Vagina (tissue), 2 donors: ENCODE results near the gene ENGASE. TPM values are rescaled to one million over a fixed set of nuclear protein-coding genes. Genes with fewer than 3 reads are reported as not detected.

ENCODE experiments used
- DNase-seq, 2 donors: peaks; one replicate each; pipeline ENCODE4 v3.0.0-alpha.2; 2017; ENCODE audit errors: extremely low spot score in 2 of 2
- H3K27ac ChIP-seq: fragments of 200-600 bp; sonication (generic); one replicate; pipeline ENCODE4 v1.5.1; 2019
- H3K27me3 ChIP-seq: fragments of 200-600 bp; sonication (generic); one replicate; pipeline ENCODE4 v1.5.1; 2019
- H3K36me3 ChIP-seq, 2 donors: fragments of 200-600 bp; sonication (generic); one replicate each; pipeline ENCODE4 v1.5.1; 2017 to 2019
- H3K4me1 ChIP-seq: fragments of 200-600 bp; sonication (generic); one replicate; pipeline ENCODE4 v1.5.1; 2019
- H3K4me3 ChIP-seq, 2 donors: fragments of 200-600 bp; sonication (generic); 1 replicate in 1 of 2; 2 replicates in 1 of 2; pipeline ENCODE4 v1.5.1; 2016 to 2019
- H3K9me3 ChIP-seq: fragments of 200-600 bp; sonication (generic); one replicate; pipeline ENCODE4 v1.5.1; 2019
- POLR2A ChIP-seq, 2 donors: fragments of 450-650 bp; IDR thresholded peaks; one replicate each; pipeline ENCODE4 v1.6.1; 2017; ENCODE audit warnings: antibody characterized with exemption in 2 of 2, mild to moderate bottlenecking in 2 of 2, moderate library complexity in 2 of 2
- POLR2AphosphoS5 ChIP-seq, 2 donors: sonication (generic); formaldehyde crosslinking; IDR thresholded peaks; one replicate each; pipeline ENCODE4 v1.9.0; 2017; ENCODE audit warnings: antibody characterized with exemption in 2 of 2, mild to moderate bottlenecking in 2 of 2, low read depth in 1 of 2; ENCODE audit not compliant: insufficient read depth in 1 of 2
- intact Hi-C: fragments of 100-400 bp; cut with DNase I; formaldehyde crosslinking; loops from one replicate; pipeline ENCODE4 v1.15.1; 2023
- total RNA-seq: library from RNA; depleted of rRNA; stranded (reverse); fragments of >200 nt; gene quantifications from one replicate; pipeline ENCODE4 v1.2.3, GENCODE V29; 2016
- TF ChIP-seq, protein P1 (sequence below), 3 experiments: fragments of 450-650 bp in 2 of 3; fragments of 200-600 bp in 1 of 3; sonication (generic) in 1 of 3; IDR thresholded peaks; one replicate each; pipeline ENCODE4 v1.5.1; 2017 to 2019; ENCODE audit warnings: antibody characterized with exemption in 3 of 3, mild to moderate bottlenecking in 2 of 3, moderate library complexity in 2 of 3

ENGASE gene
- total RNA-seq, 1 donor from 2014 or later, result 13.8 TPM

DNA sequence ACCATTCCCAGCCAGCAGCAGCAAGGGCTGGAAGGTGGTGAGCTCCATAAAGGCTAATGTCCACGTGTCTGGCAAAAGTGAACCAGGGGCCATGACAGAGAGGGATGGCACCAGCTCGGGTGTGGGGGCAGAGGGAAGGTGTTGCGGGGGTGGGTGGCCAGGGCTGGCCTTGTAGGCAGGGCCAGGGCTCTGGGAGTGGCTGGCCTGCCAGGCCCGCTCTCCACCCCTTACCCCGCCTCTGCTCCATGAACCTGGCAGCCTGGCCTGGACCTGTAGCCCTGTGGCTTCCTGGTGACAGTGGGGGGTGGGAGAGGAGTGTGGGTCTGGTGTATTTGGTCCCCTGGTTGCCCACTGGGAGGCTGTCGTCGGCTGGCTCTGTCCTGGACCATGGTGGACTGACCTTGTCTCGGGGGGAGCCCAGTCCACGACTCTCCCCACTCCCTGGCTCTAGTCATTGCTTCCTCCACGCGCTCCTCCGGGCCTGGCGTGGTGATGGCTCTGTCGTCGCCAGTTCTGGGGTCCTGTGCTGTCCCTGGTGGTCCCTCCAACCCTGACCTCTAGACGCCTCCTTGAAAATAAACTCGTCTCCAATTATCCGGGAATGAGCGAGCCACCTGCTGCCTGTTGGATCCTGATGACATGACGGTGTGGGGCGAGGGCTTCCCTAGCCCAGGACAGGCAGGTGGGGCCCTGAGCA lies 50.0 kb downstream of the ENGASE start:
- no peak for TF ChIP-seq POLR2A (IDR thresholded peaks at IDR 0.05)
- TF ChIP-seq, protein P1, sequence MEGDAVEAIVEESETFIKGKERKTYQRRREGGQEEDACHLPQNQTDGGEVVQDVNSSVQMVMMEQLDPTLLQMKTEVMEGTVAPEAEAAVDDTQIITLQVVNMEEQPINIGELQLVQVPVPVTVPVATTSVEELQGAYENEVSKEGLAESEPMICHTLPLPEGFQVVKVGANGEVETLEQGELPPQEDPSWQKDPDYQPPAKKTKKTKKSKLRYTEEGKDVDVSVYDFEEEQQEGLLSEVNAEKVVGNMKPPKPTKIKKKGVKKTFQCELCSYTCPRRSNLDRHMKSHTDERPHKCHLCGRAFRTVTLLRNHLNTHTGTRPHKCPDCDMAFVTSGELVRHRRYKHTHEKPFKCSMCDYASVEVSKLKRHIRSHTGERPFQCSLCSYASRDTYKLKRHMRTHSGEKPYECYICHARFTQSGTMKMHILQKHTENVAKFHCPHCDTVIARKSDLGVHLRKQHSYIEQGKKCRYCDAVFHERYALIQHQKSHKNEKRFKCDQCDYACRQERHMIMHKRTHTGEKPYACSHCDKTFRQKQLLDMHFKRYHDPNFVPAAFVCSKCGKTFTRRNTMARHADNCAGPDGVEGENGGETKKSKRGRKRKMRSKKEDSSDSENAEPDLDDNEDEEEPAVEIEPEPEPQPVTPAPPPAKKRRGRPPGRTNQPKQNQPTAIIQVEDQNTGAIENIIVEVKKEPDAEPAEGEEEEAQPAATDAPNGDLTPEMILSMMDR (IDR thresholded peaks at IDR 0.05), result no peak
- no peak for TF ChIP-seq POLR2AphosphoS5 (IDR thresholded peaks at IDR 0.05; ENCODE audit: insufficient read depth in 1 of 2, low read depth in 1 of 2)
- no peaks in the 10 kb centered on the region for H3K27me3 ChIP-seq
- intact Hi-C loops, result no loop called here

DNA sequence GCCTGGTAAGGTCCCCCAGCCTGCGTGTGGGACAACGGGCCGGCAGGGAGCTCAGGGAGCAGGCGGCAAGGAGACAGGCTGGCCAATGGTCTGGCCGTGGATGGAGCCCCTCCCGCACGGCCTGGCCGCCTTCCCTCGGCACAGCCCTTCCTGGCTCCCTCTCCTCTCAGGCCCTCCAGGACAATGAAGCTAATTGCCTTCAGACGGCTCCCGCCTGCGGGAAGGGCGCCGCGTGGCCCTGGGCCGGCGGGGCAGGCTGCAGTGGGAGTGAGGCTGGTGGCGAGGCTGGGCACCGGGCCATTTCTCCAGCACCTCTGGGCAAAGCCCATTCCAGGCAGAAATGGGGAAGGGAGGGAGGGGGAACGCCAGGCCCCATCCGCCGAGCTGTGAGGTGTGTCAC lies 50.9 kb downstream of the ENGASE start:
- H3K9me3 ChIP-seq, result no peaks in the 10 kb centered on the region
- H3K27ac ChIP-seq, result no peak overlapping the region
- no peaks in the 10 kb centered on the region for H3K4me1 ChIP-seq
- no peak for DNase-seq
- H3K36me3 ChIP-seq, result no peaks in the 10 kb centered on the region
- no peaks in the 10 kb centered on the region for H3K27me3 ChIP-seq
- H3K4me3 ChIP-seq, result no peak overlapping the region
- TF ChIP-seq POLR2AphosphoS5 (IDR thresholded peaks at IDR 0.05; ENCODE audit: insufficient read depth in 1 of 2, low read depth in 1 of 2), result no peak
- TF ChIP-seq, protein P1 (IDR thresholded peaks at IDR 0.05), result no peak
- TF ChIP-seq POLR2A (IDR thresholded peaks at IDR 0.05), result no peak
- intact Hi-C loops, result no loop called here

More for the DNA sequence above, 50.0 kb downstream of the ENGASE start:
- no peaks in the 10 kb centered on the region for H3K4me1 ChIP-seq
- H3K9me3 ChIP-seq, result no peaks in the 10 kb centered on the region
- H3K36me3 ChIP-seq, result no peaks in the 10 kb centered on the region
- no peak overlapping the region for H3K4me3 ChIP-seq
- no peak for DNase-seq
- no peak overlapping the region for H3K27ac ChIP-seq

DNA sequence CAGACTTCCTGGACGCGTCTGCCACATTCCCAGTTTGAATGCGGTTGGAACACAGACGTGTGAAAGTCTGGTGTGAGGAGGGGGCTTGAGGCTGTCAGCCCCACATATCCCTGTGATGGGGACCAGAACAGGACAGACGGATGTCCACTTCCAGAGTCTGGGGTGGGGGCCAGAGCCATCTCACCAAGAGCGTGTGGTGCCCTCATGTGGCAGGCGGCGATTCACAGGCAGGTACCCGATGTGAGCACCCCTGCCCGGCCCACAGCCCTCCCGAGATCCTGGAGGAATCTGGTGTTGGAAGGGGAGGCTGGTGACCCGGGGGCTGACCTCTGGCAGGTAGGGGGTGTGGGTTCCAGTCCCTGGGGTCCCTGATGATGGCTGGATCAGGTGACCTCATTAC lies 51.5 kb downstream of the ENGASE start:
- intact Hi-C loops, result no loop called here
- Histone ChIP-seq H3K9me3 (no peaks in the 10 kb centered on the region), H3K4me1 (no peaks in the 10 kb centered on the region), H3K27ac (no peak overlapping the region), H3K4me3 (no peak overlapping the region), H3K36me3 (no peaks in the 10 kb centered on the region), H3K27me3 (no peaks in the 10 kb centered on the region)
- no peak for DNase-seq
- no peak for TF ChIP-seq POLR2A (IDR thresholded peaks at IDR 0.05)
- TF ChIP-seq, protein P1 (IDR thresholded peaks at IDR 0.05), result no peak
- no peak for TF ChIP-seq POLR2AphosphoS5 (IDR thresholded peaks at IDR 0.05; ENCODE audit: insufficient read depth in 1 of 2, low read depth in 1 of 2)

DNA sequence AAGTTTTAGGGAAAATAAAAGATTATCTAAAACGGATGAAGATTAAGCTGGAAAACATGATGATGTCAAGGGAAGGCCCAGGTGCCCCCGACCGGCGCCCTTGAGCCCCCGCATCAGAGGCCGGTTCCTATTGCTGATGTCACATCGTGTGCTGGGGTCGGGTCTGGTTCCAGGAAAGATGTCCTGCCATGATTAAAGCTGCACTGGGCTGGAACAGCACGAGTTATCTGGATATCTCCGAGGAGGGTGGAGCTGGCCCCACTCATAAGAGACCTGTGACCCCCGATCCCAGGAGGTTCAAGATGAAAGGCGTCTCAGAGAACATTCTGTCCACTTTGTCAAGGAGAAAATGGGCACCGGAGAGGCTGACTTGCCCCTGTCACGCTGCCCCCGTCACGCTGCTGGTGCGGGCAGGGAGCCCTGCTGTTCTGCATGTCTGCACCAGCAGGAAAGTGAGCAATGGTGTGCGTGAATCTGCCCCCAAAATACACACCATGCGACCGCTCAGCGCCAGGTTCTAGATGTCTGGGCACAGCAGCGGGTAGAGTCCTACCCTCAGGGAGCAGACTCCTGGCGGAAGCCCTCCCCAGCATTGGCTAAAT lies 53.0 kb downstream of the ENGASE start:
- H3K9me3 ChIP-seq, result no peaks in the 10 kb centered on the region
- H3K27ac ChIP-seq, result no peak overlapping the region
- H3K4me1 ChIP-seq, result no peaks in the 10 kb centered on the region
- no peaks in the 10 kb centered on the region for H3K27me3 ChIP-seq
- H3K4me3 ChIP-seq, result no peak overlapping the region
- TF ChIP-seq, protein P1 (IDR thresholded peaks at IDR 0.05), result no peak
- no peak for TF ChIP-seq POLR2A (IDR thresholded peaks at IDR 0.05)
- no peak for TF ChIP-seq POLR2AphosphoS5 (IDR thresholded peaks at IDR 0.05; ENCODE audit: insufficient read depth in 1 of 2, low read depth in 1 of 2)
- DNase-seq, result no peak
- no peaks in the 10 kb centered on the region for H3K36me3 ChIP-seq
- intact Hi-C loops, result no loop called here

DNA sequence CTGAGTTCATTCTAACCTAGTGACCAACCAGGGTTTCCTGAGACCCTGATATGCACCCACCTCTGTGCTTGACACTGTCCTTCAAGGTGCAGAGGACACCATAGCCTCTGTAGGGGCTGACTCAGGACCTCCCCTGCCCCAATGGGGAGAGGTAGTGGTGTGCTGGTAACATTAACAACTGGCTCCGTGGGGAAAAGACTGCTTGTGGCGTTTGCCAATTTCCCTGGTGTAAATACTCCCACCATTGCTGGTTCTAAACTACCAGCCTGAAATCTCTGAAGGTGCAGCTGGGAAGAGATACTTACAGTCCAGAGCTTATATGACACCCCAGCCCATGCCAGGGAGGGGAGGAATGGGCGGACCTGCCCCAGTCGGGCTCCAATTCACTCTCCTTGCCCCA lies 54.9 kb downstream of the ENGASE start:
- Histone ChIP-seq H3K27ac (no peak overlapping the region), H3K36me3 (no peaks in the 10 kb centered on the region), H3K4me1 (no peaks in the 10 kb centered on the region), H3K4me3 (no peak overlapping the region), H3K27me3 (no peaks in the 10 kb centered on the region), H3K9me3 (no peaks in the 10 kb centered on the region)
- DNase-seq, result no peak
- TF ChIP-seq, protein P1 (IDR thresholded peaks at IDR 0.05), result no peak
- no peak for TF ChIP-seq POLR2AphosphoS5 (IDR thresholded peaks at IDR 0.05; ENCODE audit: insufficient read depth in 1 of 2, low read depth in 1 of 2)
- no peak for TF ChIP-seq POLR2A (IDR thresholded peaks at IDR 0.05)
- intact Hi-C loops, result no loop called here
